Left ventricle myocardium superior (tissue), 1 donor: ENCODE results near the gene PAFAH2. TPM values are rescaled to one million over a fixed set of nuclear protein-coding genes. Genes with fewer than 3 reads are reported as not detected.
"Not testable (repeated sequence)": the region's sequence is repeated elsewhere in the genome, so short reads cannot be mapped to it uniquely, and the experiment has no call there.

Experiments used
- ATAC-seq: fragments of 200-7000 bp; cut with Tn5 transposase; one replicate; pipeline ENCODE4 v1.9.1; 2020; ENCODE audit warnings: mild to moderate bottlenecking, moderate library complexity
- DNase-seq: peaks from one replicate; pipeline ENCODE4 v3.0.0-alpha.2; 2020
- intact Hi-C: fragments of 100-400 bp; cut with micrococcal nuclease; formaldehyde crosslinking; loops from one replicate; pipeline ENCODE4 v1.11.0; 2022
- total RNA-seq: library from RNA; stranded (reverse); fragmentation: NEBNext Ultra II Directional; extraction: Animal tissue kit (Norgen Biotek cat#: 25700); gene quantifications from one replicate; pipeline ENCODE4 v1.2.1, GENCODE V29; 2021
- donor health status: DM: no; HTN: yes; CAD: no; lungs with severe emphysema.

PAFAH2 gene
- total RNA-seq, 1 donor from 2014 or later, result 9.8 TPM

- ATAC-seq (no peak), DNase-seq (no peak)
- intact Hi-C loops, result no loop called here
Observed at GRCh38 chr1:25954282-25954938, 43.5 kb downstream of the PAFAH2 start.

- ATAC-seq, result peak; percentile 95
- peak; percentile 67 for DNase-seq
- intact Hi-C loops, result no loop called here
Observed at GRCh38 chr1:25952841-25953401, 44.9 kb downstream of the PAFAH2 start.

DNA sequence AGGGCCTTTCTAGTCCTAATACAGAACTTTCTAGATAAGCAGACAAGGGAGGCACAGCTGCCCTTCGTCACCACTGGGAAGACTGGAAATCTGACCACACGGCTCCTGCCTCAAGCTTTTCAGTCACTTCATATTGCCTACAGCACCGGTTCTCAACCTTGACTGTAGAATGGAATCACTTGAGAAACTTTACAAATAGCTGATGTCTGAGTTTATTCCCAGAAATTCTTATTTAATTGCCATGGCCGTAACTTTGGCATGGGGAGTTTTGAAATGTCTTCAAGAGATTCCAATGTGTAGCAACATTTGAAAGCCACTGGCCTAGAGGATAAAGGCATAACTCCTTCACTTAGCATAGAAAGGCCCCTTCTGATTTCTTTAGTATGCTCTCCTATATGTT, 49.2 kb downstream of the PAFAH2 start:
- intact Hi-C loops, result no loop called here
- DNase-seq (no peak), ATAC-seq (no peak)

GRCh38 chr1:25947027-25947426, 50.8 kb downstream of the PAFAH2 start:
- no peak for ATAC-seq
- no peak for DNase-seq
- intact Hi-C loops, result no loop called here

DNA sequence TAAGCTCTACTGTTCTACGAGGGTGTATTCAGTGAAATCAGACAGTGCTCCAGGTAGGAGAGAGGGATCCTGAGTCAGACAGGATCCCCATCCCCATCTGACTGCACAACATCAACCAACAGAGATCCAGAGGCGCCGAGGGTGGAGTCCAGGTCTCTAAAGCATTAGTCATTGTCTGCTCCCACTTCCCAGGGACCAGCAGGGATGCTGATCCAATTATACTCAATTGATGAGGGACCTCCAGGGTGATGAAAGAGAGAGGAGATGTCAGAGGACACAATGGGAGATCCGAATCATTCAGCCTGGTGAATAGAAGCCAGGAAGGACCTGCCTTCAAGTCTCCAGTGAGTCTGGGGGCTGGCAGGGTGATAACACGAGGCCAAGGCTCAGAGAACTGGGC, 52.1 kb downstream of the PAFAH2 start:
- intact Hi-C loops, result no loop called here
- ATAC-seq (no peak), DNase-seq (no peak)

- intact Hi-C loops, result no loop called here
- DNase-seq, result no peak
- no peak for ATAC-seq
Observed at GRCh38 chr1:25944986-25945385, 52.9 kb downstream of the PAFAH2 start.

DNA sequence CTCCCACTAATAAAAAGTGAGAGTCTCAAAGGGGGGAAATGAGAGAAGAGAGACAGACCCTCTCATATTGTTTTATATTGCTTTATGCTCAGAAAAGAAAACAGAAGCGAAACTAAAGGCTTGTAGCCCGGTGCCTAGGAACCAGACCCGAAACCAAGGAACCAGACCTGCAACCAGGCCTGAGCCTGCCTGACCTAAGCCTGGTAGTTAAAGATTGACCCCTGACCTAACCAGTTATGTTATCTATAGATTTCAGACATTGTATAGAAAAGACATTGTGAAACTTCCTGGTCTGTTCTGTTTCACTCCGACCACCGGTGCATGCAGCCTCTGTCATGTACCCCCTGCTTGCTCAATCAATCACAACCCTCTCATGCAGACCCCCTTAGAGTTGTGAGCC, 54.4 kb downstream of the PAFAH2 start:
- intact Hi-C loops, ATAC-seq, DNase-seq: not testable (repeated sequence)

GRCh38 chr1:25936947-25937346, 60.9 kb downstream of the PAFAH2 start:
- DNase-seq, result no peak
- ATAC-seq, result no peak

GRCh38 chr1:25933479-25934365, 64.1 kb downstream of the PAFAH2 start:
- intact Hi-C loops, result no loop called here
- ATAC-seq (no peak), DNase-seq (no peak)

More at GRCh38 chr1:25936947-25937346, 60.9 kb downstream of the PAFAH2 start:
- intact Hi-C loops, result no loop called here

DNA sequence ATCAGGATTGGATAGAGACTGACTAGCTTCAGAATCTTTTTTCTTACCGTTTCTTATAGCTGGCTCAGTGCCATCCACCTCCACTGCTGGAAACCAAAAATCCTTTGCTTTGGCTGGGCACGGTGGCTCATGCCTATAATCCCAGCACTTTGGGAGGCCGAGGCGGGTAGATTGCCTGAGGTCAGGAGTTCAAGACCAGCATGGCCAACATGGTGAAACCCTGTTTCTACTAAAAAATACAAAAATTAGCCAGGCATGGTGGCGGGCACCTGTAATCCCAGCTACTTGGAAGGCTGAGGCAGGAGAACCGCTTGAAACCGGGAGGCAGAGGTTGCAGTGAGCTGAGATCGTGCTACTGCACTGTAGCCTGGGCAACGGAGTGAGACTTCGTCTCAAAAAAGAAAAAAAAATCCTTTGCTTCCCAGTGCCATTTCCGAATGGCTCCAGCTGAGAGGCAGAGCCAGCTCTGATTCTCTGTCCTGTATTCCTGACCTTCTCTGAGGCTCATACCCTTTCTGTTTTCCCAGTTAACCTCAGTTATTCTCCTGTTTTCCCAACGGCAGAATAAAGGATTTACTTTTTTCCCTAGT, 65.0 kb downstream of the PAFAH2 start:
- DNase-seq, intact Hi-C loops, ATAC-seq: not testable (repeated sequence)

- intact Hi-C loops, result no loop called here
- ATAC-seq (no peak), DNase-seq (no peak)
Observed at GRCh38 chr1:25932321-25932720, 65.5 kb downstream of the PAFAH2 start.

- ATAC-seq (no peak), DNase-seq (no peak)
- intact Hi-C loops, result no loop called here
Observed at GRCh38 chr1:25929016-25929415, 68.8 kb downstream of the PAFAH2 start.

- no peak for DNase-seq
- ATAC-seq, result no peak
- intact Hi-C loops, result no loop called here
Observed at GRCh38 chr1:25927521-25928265, 70.2 kb downstream of the PAFAH2 start.

DNA sequence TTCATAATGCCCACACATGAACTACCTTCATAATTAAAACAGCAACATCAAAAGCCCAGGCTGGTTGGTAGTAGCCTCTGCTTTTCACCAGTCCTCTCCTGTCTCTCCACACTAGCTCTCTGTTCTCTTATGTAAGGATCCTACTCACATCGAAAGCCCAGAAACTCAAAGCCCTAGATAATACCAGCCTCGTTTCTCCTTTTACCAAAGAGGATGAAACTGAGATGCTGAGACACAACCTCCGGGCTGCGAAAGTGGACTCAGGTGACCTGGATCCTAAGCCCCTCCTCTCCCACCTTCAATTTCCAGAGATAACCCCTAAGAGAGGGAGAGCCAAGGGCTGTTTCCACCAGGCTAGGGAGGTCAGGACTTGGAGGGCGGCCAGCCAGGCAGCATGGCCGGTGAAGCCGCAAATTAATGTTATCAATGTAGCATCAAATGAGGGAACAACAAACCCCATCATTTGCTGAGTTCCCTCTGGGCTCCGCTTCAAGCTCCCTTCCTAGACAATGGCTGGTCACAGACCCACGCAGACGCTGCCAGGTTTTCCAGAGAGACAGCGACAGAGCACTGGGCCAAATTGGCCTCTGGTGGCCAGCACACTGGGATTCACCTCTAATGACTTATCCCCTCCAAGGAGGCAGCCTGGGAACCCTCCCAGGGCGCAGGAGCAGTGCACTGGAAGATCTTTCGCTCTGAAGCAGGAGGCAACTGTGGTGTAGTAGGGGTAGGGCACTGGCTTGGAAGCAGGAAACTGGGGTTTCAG, 70.9 kb downstream of the PAFAH2 start:
- ATAC-seq, result no peak
- DNase-seq, result no peak
- intact Hi-C loops, result no loop called here

DNA sequence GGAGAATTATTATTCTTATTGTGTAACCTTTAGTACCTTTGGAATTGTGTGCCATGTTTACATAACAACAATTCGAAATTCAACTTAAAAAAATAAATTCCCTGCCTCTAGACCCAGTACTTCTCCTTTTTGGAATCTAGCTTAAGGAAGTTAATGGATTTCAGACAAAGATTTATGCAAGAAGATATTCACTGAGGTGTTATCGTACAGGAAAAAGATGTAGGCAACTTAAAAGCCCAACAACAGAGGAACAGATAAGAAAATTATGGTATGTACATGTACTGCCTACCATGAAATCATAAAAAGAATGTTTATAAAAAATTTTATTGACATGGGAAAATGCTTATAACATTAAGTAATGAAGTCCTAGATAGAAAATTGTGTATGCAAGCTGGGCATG, 73.4 kb downstream of the PAFAH2 start:
- no peak for ATAC-seq
- no peak for DNase-seq
- intact Hi-C loops, result no loop called here

- DNase-seq (peak; percentile 57), ATAC-seq (peak; percentile 73)
- intact Hi-C loops, result no loop called here
Observed at GRCh38 chr1:25922971-25923552, 74.8 kb downstream of the PAFAH2 start.

DNA sequence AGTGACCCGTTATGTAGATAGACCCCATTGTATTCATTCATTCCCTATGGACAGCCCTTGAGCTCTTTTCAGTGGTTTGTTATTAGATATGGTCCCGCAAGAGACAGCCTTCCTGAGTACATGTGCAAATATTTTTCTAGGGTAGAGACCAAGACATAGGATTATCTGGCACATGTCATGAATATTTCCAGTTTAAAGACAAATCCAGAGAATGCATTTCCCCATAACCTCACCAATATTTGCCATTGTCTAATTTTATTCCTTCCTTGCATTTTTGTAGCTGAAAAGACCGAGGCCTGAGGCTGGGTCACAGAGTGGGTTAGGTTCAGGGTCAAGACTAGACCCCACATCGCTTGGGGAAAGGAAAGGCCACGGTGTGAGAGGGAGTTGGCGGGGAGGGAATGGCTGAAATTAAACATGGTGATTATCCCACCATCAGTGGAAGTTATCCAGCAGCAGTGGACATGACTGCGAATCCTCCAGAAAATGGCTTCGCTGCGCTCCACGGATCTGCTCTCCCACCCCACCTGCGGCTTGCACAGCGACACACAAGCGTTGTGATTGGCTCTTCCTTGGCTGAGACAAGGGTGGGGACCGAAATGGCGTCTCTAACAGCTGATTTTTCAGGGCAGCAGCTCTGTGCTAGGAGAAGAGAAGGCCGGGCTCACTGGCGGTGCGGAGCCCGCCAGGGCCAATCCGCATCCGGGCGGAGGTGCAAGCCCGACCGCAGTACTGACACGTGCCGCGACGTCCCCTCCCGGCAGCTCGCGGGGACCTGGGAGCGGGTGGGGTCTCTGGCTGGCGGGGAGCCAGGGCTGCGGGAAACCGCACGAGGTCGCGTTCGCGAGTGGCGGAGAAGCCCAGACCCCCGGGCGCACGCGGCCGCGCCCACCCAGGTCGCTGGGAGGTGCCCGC, 75.5 kb downstream of the PAFAH2 start:
- ATAC-seq (peak; percentile 72), DNase-seq (no peak)
- intact Hi-C loops, result no loop called here
